HepG2 (cell line): Measurements from ENCODE around the gene PHF3. TPM values are rescaled to one million over a fixed set of nuclear protein-coding genes. Genes with fewer than 3 reads are reported as not detected.

ENCODE experiments used
- ATAC-seq: fragments of 200-7000 bp; cut with Tn5 transposase; 3 replicates; pipeline ENCODE4 v1.9.1; 2020; ENCODE audit warnings: mild to moderate bottlenecking, moderate library complexity
- BruUV-seq: library from RNA; stranded (reverse); fragments of 400-500 nt; replicated peaks from 2 replicates; lab custom pipeline; 2021; lab: Mats Ljungman, UMichigan
- CTCF ChIA-PET: fragments of 300-600 bp; formaldehyde crosslinking; extraction: SDS; loops from one replicate; lab custom pipeline; 2021; ENCODE audit warnings: low total read pairs, inconsistent platforms, low intra/inter-chr PET ratio; lab: Yijun Ruan, JAX
- POLR2A ChIA-PET: fragments of 350-600 bp; sonication (Branson Sonifier 250); formaldehyde crosslinking; loops from one replicate; lab custom pipeline; 2020; ENCODE audit warnings: antibody characterized with exemption, inconsistent platforms; lab: Yijun Ruan, JAX
- DNase-seq: peaks from one replicate; pipeline ENCODE4 v3.0.0-alpha.2; 2015; ENCODE audit warnings: low spot score
- FAIRE-seq: peaks from 3 replicates; lab custom pipeline; 2011; peaks lifted over from hg19 to GRCh38; lab: Jason Lieb, UNC
- H2AFZ ChIP-seq: one replicate; pipeline ENCODE4 v1.6.1; 2011; ENCODE audit warnings: low read length, inconsistent platforms
- H3K27ac ChIP-seq: fragments of 300-600 bp; 3 replicates; pipeline ENCODE4 v1.8.0; 2011; ENCODE audit warnings: mixed run types, mild to moderate bottlenecking, mixed read lengths, low read length, inconsistent platforms; ENCODE audit not compliant: insufficient read depth; ENCODE audit errors: extremely low read length
- H3K27me3 ChIP-seq, 2 experiments: fragments of 200-600 bp in 1 of 2; 2 replicates in 1 of 2; 3 replicates in 1 of 2; pipeline versions ENCODE4 v1.6.0 to v1.8.0; 2011; ENCODE audit warnings: low read length in 2 of 2, mild to moderate bottlenecking in 2 of 2, moderate library complexity in 2 of 2, inconsistent platforms in 1 of 2; ENCODE audit not compliant: insufficient read depth in 2 of 2, control insufficient read depth in 1 of 2
- H3K36me3 ChIP-seq, 2 experiments: fragments of 200-600 bp in 1 of 2; replicated peaks in 1 of 2; 2 replicates in 1 of 2; 3 replicates in 1 of 2; pipeline versions ENCODE4 v1.5.1 to v1.8.0; 2011; ENCODE audit warnings: low read length in 2 of 2, inconsistent platforms in 1 of 2; ENCODE audit not compliant: insufficient read depth in 2 of 2, control insufficient read depth in 1 of 2
- H3K4me1 ChIP-seq: 2 replicates; pipeline ENCODE4 v1.5.1; 2012; ENCODE audit warnings: low read length, inconsistent platforms; ENCODE audit not compliant: insufficient read depth
- H3K4me2 ChIP-seq: 2 replicates; pipeline ENCODE4 v1.6.0; 2011; ENCODE audit warnings: low read depth, low read length, inconsistent platforms
- H3K4me3 ChIP-seq, 3 experiments: fragments of 200-600 bp in 1 of 3; sonication (generic), shearing (Covaris generic) in 1 of 3; replicated peaks in 1 of 3; 2 replicates each; pipeline ENCODE4 v1.5.1; 2011 to 2016; ENCODE audit warnings: low read length in 3 of 3, inconsistent platforms in 2 of 3, low read depth in 2 of 3, mild to moderate bottlenecking in 2 of 3, control low read depth in 1 of 3, mixed read lengths in 1 of 3; ENCODE audit not compliant: insufficient read depth in 1 of 3
- H3K79me2 ChIP-seq: one replicate; pipeline ENCODE4 v1.6.1; 2011; ENCODE audit warnings: low read length, inconsistent platforms; ENCODE audit not compliant: insufficient read depth
- H3K9ac ChIP-seq: 2 replicates; pipeline ENCODE4 v1.6.0; 2011; ENCODE audit warnings: mild to moderate bottlenecking, low read depth, low read length, inconsistent platforms; ENCODE audit not compliant: insufficient read depth
- H3K9me3 ChIP-seq: 2 replicates; pipeline ENCODE4 v1.5.1; 2012; ENCODE audit warnings: mild to moderate bottlenecking, low read length
- H4K20me1 ChIP-seq: 2 replicates; pipeline ENCODE4 v1.6.0; 2011; ENCODE audit warnings: inconsistent platforms, mild to moderate bottlenecking, low read length, moderate library complexity; ENCODE audit not compliant: insufficient read depth
- AHDC1 ChIP-seq: sonication (generic); formaldehyde crosslinking; IDR thresholded peaks from 2 replicates; pipeline ENCODE4 v1.5.1; 2020; ENCODE audit warnings: mild to moderate bottlenecking, missing genetic modification reagents, borderline replicate concordance
- BORCS8-MEF2B ChIP-seq: sonication (generic); formaldehyde crosslinking; IDR thresholded peaks from 2 replicates; pipeline ENCODE4 v1.8.0; 2022; ENCODE audit warnings: mild to moderate bottlenecking, missing genetic modification reagents
- CCDC6 ChIP-seq: sonication (generic); formaldehyde crosslinking; IDR thresholded peaks from 2 replicates; pipeline ENCODE4 v1.8.1; 2022; ENCODE audit warnings: mild to moderate bottlenecking, missing genetic modification reagents, moderate library complexity
- EED ChIP-seq: sonication (generic); formaldehyde crosslinking; IDR thresholded peaks from 2 replicates; pipeline ENCODE4 v1.5.0; 2020; ENCODE audit warnings: mild to moderate bottlenecking, missing genetic modification reagents
- HDAC6 ChIP-seq: fragments of 200-600 bp; sonication (generic); IDR thresholded peaks from 2 replicates; pipeline ENCODE4 v1.7.0; 2017; ENCODE audit warnings: mild to moderate bottlenecking, antibody characterized with exemption, low read length, low read depth
- HNF4A ChIP-seq: sonication (generic); formaldehyde crosslinking; IDR thresholded peaks from 2 replicates; pipeline ENCODE4 v1.4.0; 2020; ENCODE audit warnings: missing genetic modification reagents
- NFATC3 ChIP-seq: sonication (generic); formaldehyde crosslinking; IDR thresholded peaks from 2 replicates; pipeline ENCODE4 v1.5.1; 2020; ENCODE audit warnings: mild to moderate bottlenecking, missing genetic modification reagents
- PCBP1 ChIP-seq: fragments of 200-400 bp; formaldehyde crosslinking; IDR thresholded peaks from 2 replicates; pipeline ENCODE4 v1.6.1; 2017; ENCODE audit warnings: mild to moderate bottlenecking, low read depth, low read length, borderline replicate concordance
- PTBP1 ChIP-seq: fragments of 200-400 bp; formaldehyde crosslinking; IDR thresholded peaks from 2 replicates; pipeline ENCODE4 v1.6.1; 2018; ENCODE audit warnings: low read length, low read depth; ENCODE audit not compliant: poor library complexity, severe bottlenecking
- RCOR2 ChIP-seq: IDR thresholded peaks from 2 replicates; pipeline ENCODE4 v1.6.1; 2016; ENCODE audit warnings: missing biosample characterization, missing genetic modification reagents
- SRSF1 ChIP-seq: fragments of 200-400 bp; formaldehyde crosslinking; optimal IDR thresholded peaks from 2 replicates; pipeline ENCODE3; 2017; ENCODE audit warnings: mild to moderate bottlenecking, low read depth, low read length, moderate library complexity
- SRY ChIP-seq: sonication (generic); formaldehyde crosslinking; IDR thresholded peaks from 2 replicates; pipeline ENCODE4 v1.8.0; 2022; ENCODE audit warnings: mild to moderate bottlenecking, missing genetic modification reagents
- U2AF2 ChIP-seq: fragments of 200-400 bp; formaldehyde crosslinking; IDR thresholded peaks from 2 replicates; pipeline ENCODE4 v1.6.1; 2017; ENCODE audit warnings: low read depth, mild to moderate bottlenecking, low read length
- WIZ ChIP-seq: sonication (generic); formaldehyde crosslinking; IDR thresholded peaks from 2 replicates; pipeline ENCODE4 v1.5.1; 2020; ENCODE audit warnings: mild to moderate bottlenecking, missing genetic modification reagents
- ZKSCAN1 ChIP-seq: fragments of 150-350 bp; IDR thresholded peaks from 2 replicates; pipeline ENCODE4 v1.6.1; 2014; ENCODE audit warnings: low read length
- ZNF251 ChIP-seq: sonication (generic); formaldehyde crosslinking; IDR thresholded peaks from 2 replicates; pipeline ENCODE4 v1.9.0; 2021; ENCODE audit warnings: mild to moderate bottlenecking, missing genetic modification reagents
- ZNF256 ChIP-seq: sonication (generic); formaldehyde crosslinking; conservative IDR thresholded peaks from 2 replicates; pipeline ENCODE4 v1.4.0; 2020; ENCODE audit warnings: missing genetic modification reagents
- ZNF317 ChIP-seq: sonication (generic); formaldehyde crosslinking; IDR thresholded peaks from 2 replicates; pipeline ENCODE4 v1.5.0; 2020; ENCODE audit warnings: mild to moderate bottlenecking, missing genetic modification reagents
- ZNF33A ChIP-seq: sonication (generic); formaldehyde crosslinking; IDR thresholded peaks from 2 replicates; pipeline ENCODE4 v1.5.1; 2020; ENCODE audit warnings: missing genetic modification reagents, mild to moderate bottlenecking, moderate library complexity, borderline replicate concordance
- ZNF33B ChIP-seq: sonication (generic); formaldehyde crosslinking; IDR thresholded peaks from 2 replicates; pipeline ENCODE4 v1.5.1; 2020; ENCODE audit warnings: mild to moderate bottlenecking, missing genetic modification reagents
- ZNF615 ChIP-seq: sonication (generic); formaldehyde crosslinking; IDR thresholded peaks from 2 replicates; pipeline ENCODE4 v1.5.0; 2020; ENCODE audit warnings: mild to moderate bottlenecking, missing genetic modification reagents, borderline replicate concordance
- ZNF883 ChIP-seq: sonication (generic); formaldehyde crosslinking; IDR thresholded peaks from 2 replicates; pipeline ENCODE4 v1.5.1; 2020; ENCODE audit warnings: mild to moderate bottlenecking, missing genetic modification reagents; ENCODE audit errors: not compliant biosample characterization
- in situ Hi-C: cut with HindIII; loops from 2 replicates; pipeline ENCODE4 v1.10.0; 2017; ENCODE audit warnings: low pct_unique_long_range_greater_than_20kb; ENCODE audit not compliant: extremely low pct_ligation_motif_present
- intact Hi-C: fragments of 100-400 bp; cut with micrococcal nuclease; formaldehyde crosslinking; loops from one replicate; pipeline ENCODE4 v1.10.0; 2022; ENCODE audit not compliant: unreplicated experiment
- polyA plus RNA-seq, 8 experiments: library from polyadenylated mRNA; depleted of rRNA in 3 of 8; stranded (reverse) in 7 of 8; unstranded in 1 of 8; fragments of >200 nt; fragmentation: Illumina TruSeq in 4 of 8; extraction: Trizol in 4 of 8; gene quantifications; 2 replicates each; pipeline versions ENCODE4 v1.2.1 to v1.2.3, GENCODE V29; 2011 to 2016; ENCODE audit warnings: low read depth in 4 of 8, missing spikeins in 1 of 8, mixed read lengths in 1 of 8; ENCODE audit not compliant: insufficient read depth in 1 of 8
- total RNA-seq, 5 experiments: library from RNA; depleted of rRNA; stranded (reverse); fragments of >200 nt; fragmentation: Illumina TruSeq; extraction: Trizol; gene quantifications; 2 replicates each; pipeline ENCODE4 v1.2.3, GENCODE V29; 2016; ENCODE audit warnings: low read depth in 1 of 5

Gene PHF3
- total and polyA plus RNA-seq, 2 of the 13 experiments (the other 11 are each of a cell fraction or from before 2014, with no cell fraction given): 19.8 to 70.4 TPM

- intact Hi-C loops: loop anchor here (2.0 to 5.0 kb wide), 2 partner anchors 22 to 112 kb away; no protein-coding TSS in a partner anchor
- peak; percentile 93; the same call in 1 of the 2 replicates for TF ChIP-seq AHDC1
- no peak for TF ChIP-seq ZNF33B (CRISPR knock-in tag)
- no peak for TF ChIP-seq PTBP1
- no peak for TF ChIP-seq U2AF2
- no peak for TF ChIP-seq ZNF33A (CRISPR knock-in tag)
- no peak for TF ChIP-seq ZNF883
- TF ChIP-seq BORCS8-MEF2B (CRISPR knock-in tag): no peak
- 0 out of 2 replicates have a peak, but pooled peaks have one; percentile 31 for TF ChIP-seq WIZ (CRISPR knock-in tag)
- TF ChIP-seq NFATC3 (CRISPR knock-in tag): no peak
- TF ChIP-seq EED: no peak
- TF ChIP-seq ZKSCAN1: no peak
- peak; percentile 69; the same call in 1 of the 2 replicates for TF ChIP-seq RCOR2
- TF ChIP-seq ZNF256: no peak
- no peak for TF ChIP-seq ZNF251 (CRISPR knock-in tag)
- TF ChIP-seq HDAC6: no peak
- peak; percentile 87 for TF ChIP-seq HNF4A
- no peak for TF ChIP-seq ZNF317 (CRISPR knock-in tag)
- no peak for TF ChIP-seq SRY
- no peak for TF ChIP-seq PCBP1
- no peak for TF ChIP-seq CCDC6 (CRISPR knock-in tag)
- TF ChIP-seq SRSF1: no peak
- TF ChIP-seq ZNF615: no peak
Observed at GRCh38 chr6:63709148-63709547, 73.5 kb downstream of the PHF3 start.

More at GRCh38 chr6:63709148-63709547, 73.5 kb downstream of the PHF3 start:
- Histone ChIP-seq H3K27ac (peak overlapping the region; percentile 54), H3K9me3 (no peaks in the 10 kb centered on the region), H2AFZ (no peak overlapping the region), H3K4me3 (no peak overlapping the region), H3K4me2 (no peak overlapping the region; the same call in 1 of the 2 replicates), H4K20me1 (no peaks in the 10 kb centered on the region), H3K27me3 (no peaks in the 10 kb centered on the region), H3K4me1 (peaks cover 23% of the 10 kb centered on the region), H3K79me2 (no peaks in the 10 kb centered on the region), H3K9ac (no peak overlapping the region), H3K36me3 (peaks cover 27 to 67% of the 10 kb centered on the region in 2 experiments)
- in situ Hi-C loops: no loop called here
- BruUV-seq: no TSS peak
- CTCF ChIA-PET: no interaction called here
- peak; percentile 86 for ATAC-seq
- no peak for FAIRE-seq
- POLR2A ChIA-PET: no interaction called here
- peak; percentile 77 for DNase-seq
